Keratinocyte (primary cell): ENCODE results near the gene XRCC3. TPM values are rescaled to one million over a fixed set of nuclear protein-coding genes. Genes with fewer than 3 reads are reported as not detected.

Experiments
- DNase-seq: peaks from one replicate; pipeline ENCODE4 v3.0.0-alpha.2; 2011; ENCODE audit warnings: low read depth, missing footprints, low spot score
- FAIRE-seq: peaks from 2 replicates; lab custom pipeline; 2011; peaks lifted over from hg19 to GRCh38; lab: Jason Lieb, UNC
- H2AFZ ChIP-seq: 2 replicates; pipeline ENCODE4 v1.6.0; 2012; ENCODE audit warnings: low read length, control low read depth, inconsistent platforms; ENCODE audit not compliant: control insufficient read depth
- H3K27ac ChIP-seq: 2 replicates; pipeline ENCODE4 v1.5.1; 2011; ENCODE audit warnings: low read length; ENCODE audit not compliant: control insufficient read depth, insufficient read depth
- H3K27me3 ChIP-seq: 3 replicates; pipeline ENCODE4 v1.6.0; 2011; ENCODE audit warnings: low read length; ENCODE audit not compliant: control insufficient read depth, insufficient read depth; ENCODE audit errors: extremely low read depth
- H3K36me3 ChIP-seq, 2 experiments: 2 replicates in 1 of 2; 3 replicates in 1 of 2; pipeline ENCODE4 v1.5.1; 2011; ENCODE audit warnings: low read length in 2 of 2, mild to moderate bottlenecking in 1 of 2; ENCODE audit not compliant: control insufficient read depth in 2 of 2, insufficient read depth in 2 of 2; ENCODE audit errors: extremely low read depth in 1 of 2
- H3K4me1 ChIP-seq: 3 replicates; pipeline ENCODE4 v1.5.1; 2011; ENCODE audit warnings: low read length; ENCODE audit not compliant: control insufficient read depth, insufficient read depth; ENCODE audit errors: extremely low read depth
- H3K4me2 ChIP-seq: 3 replicates; pipeline ENCODE4 v1.6.0; 2011; ENCODE audit warnings: low read depth, low read length; ENCODE audit not compliant: control insufficient read depth, insufficient read depth; ENCODE audit errors: extremely low read depth
- H3K4me3 ChIP-seq, 3 experiments: fragments of 200-600 bp in 1 of 3; sonication (generic) in 1 of 3; 2 replicates in 2 of 3; 3 replicates in 1 of 3; pipeline ENCODE4 v1.5.1; 2011 to 2016; ENCODE audit warnings: low read length in 3 of 3, mild to moderate bottlenecking in 3 of 3, control low read depth in 2 of 3, inconsistent platforms in 1 of 3, low read depth in 1 of 3, mixed read lengths in 1 of 3, mixed run types in 1 of 3, moderate library complexity in 1 of 3; ENCODE audit not compliant: control insufficient read depth in 2 of 3, insufficient read depth in 2 of 3; ENCODE audit errors: extremely low read depth in 1 of 3
- H3K79me2 ChIP-seq: 2 replicates; pipeline ENCODE4 v1.6.0; 2012; ENCODE audit warnings: low read length; ENCODE audit not compliant: control insufficient read depth, insufficient read depth
- H3K9ac ChIP-seq: 3 replicates; pipeline ENCODE4 v1.6.0; 2011; ENCODE audit warnings: low read length; ENCODE audit not compliant: control insufficient read depth, insufficient read depth; ENCODE audit errors: extremely low read depth
- H3K9me1 ChIP-seq: 3 replicates; pipeline ENCODE4 v1.6.0; 2011; ENCODE audit warnings: low read length; ENCODE audit not compliant: control insufficient read depth, insufficient read depth; ENCODE audit errors: extremely low read depth
- H3K9me3 ChIP-seq: 2 replicates; pipeline ENCODE4 v1.5.1; 2012; ENCODE audit warnings: low read depth, low read length; ENCODE audit not compliant: control insufficient read depth
- H4K20me1 ChIP-seq: 3 replicates; pipeline ENCODE4 v1.6.0; 2011; ENCODE audit warnings: low read length; ENCODE audit not compliant: control insufficient read depth, insufficient read depth; ENCODE audit errors: extremely low read depth
- EZH2 ChIP-seq: IDR thresholded peaks from one replicate; pipeline ENCODE4 v1.6.1; 2012; ENCODE audit warnings: inconsistent platforms, mild to moderate bottlenecking, low read length, moderate library complexity
- dilution Hi-C: fragments of 300-500 bp; cut with MboI; formaldehyde crosslinking; loops from one replicate; pipeline ENCODE4 v1.7.0; 2020; ENCODE audit warnings: low sequenced_read_pairs; ENCODE audit not compliant: extremely low pct_ligation_motif_present
- polyA plus RNA-seq, 5 experiments: library from polyadenylated mRNA; depleted of rRNA in 3 of 5; stranded (reverse) in 3 of 5; stranded (forward) in 1 of 5; unstranded in 1 of 5; fragments of >200 nt; gene quantifications; 1 replicate in 1 of 5; 2 replicates in 3 of 5; 3 replicates in 1 of 5; pipeline versions ENCODE4 v1.2.1 to v1.2.3, GENCODE V29; 2011 to 2012; ENCODE audit warnings: missing spikeins in 2 of 5, low read depth in 1 of 5, low replicate concordance in 1 of 5
- TF ChIP-seq, protein P1 (sequence below), 3 experiments: IDR thresholded peaks in 1 of 3; conservative IDR thresholded peaks in 1 of 3; optimal IDR thresholded peaks in 1 of 3; 2 replicates in 2 of 3; 3 replicates in 1 of 3; pipeline versions ENCODE3 to v1.5.1; 2011; ENCODE audit warnings: low read length in 3 of 3, mild to moderate bottlenecking in 3 of 3, moderate library complexity in 2 of 3, control low read depth in 1 of 3, inconsistent platforms in 1 of 3; ENCODE audit not compliant: insufficient read depth in 2 of 3; ENCODE audit errors: extremely low read depth in 1 of 3

Gene XRCC3
- polyA plus RNA-seq, 1 donor (not counting 4 experiments of a cell fraction or from before 2014, with no cell fraction given): 21.0 TPM

GRCh38 chr14:103662591-103662990 lies 52.7 kb downstream of the XRCC3 start:
- Histone ChIP-seq H3K9ac (no peak overlapping the region), H3K4me3 (no peak overlapping the region), H3K4me2 (no peak overlapping the region), H3K36me3 (peaks cover 25 to 47% of the 10 kb centered on the region in 2 experiments), H3K27me3 (no peaks in the 10 kb centered on the region), H3K27ac (no peak overlapping the region), H3K79me2 (peaks cover 55% of the 10 kb centered on the region), H3K4me1 (peaks cover 9% of the 10 kb centered on the region), H3K9me3 (no peaks in the 10 kb centered on the region), H3K9me1 (peaks cover 6% of the 10 kb centered on the region), H4K20me1 (peaks cover 13% of the 10 kb centered on the region), H2AFZ (no peak overlapping the region)
- TF ChIP-seq EZH2: no peak
- TF ChIP-seq, protein P1, sequence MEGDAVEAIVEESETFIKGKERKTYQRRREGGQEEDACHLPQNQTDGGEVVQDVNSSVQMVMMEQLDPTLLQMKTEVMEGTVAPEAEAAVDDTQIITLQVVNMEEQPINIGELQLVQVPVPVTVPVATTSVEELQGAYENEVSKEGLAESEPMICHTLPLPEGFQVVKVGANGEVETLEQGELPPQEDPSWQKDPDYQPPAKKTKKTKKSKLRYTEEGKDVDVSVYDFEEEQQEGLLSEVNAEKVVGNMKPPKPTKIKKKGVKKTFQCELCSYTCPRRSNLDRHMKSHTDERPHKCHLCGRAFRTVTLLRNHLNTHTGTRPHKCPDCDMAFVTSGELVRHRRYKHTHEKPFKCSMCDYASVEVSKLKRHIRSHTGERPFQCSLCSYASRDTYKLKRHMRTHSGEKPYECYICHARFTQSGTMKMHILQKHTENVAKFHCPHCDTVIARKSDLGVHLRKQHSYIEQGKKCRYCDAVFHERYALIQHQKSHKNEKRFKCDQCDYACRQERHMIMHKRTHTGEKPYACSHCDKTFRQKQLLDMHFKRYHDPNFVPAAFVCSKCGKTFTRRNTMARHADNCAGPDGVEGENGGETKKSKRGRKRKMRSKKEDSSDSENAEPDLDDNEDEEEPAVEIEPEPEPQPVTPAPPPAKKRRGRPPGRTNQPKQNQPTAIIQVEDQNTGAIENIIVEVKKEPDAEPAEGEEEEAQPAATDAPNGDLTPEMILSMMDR (optimal IDR thresholded peaks at IDR 0.05 in 1 of 3, IDR thresholded peaks at IDR 0.05 in 1 of 3, conservative IDR thresholded peaks at IDR 0.05 in 1 of 3; ENCODE audit: extremely low read depth in 1 of 3, insufficient read depth in 2 of 3, low read length in 3 of 3): no peak
- dilution Hi-C loops: no loop called here
- DNase-seq (no peak), FAIRE-seq (no peak)

- H3K9me3 ChIP-seq: no peaks in the 10 kb centered on the region
- dilution Hi-C loops: no loop called here
- no peak for FAIRE-seq
- no peak overlapping the region for H2AFZ ChIP-seq
- H3K4me2 ChIP-seq: no peak overlapping the region
- H3K27me3 ChIP-seq: no peaks in the 10 kb centered on the region
- peaks cover 6% of the 10 kb centered on the region for H3K9me1 ChIP-seq
- peaks cover 54% of the 10 kb centered on the region for H3K79me2 ChIP-seq
- no peak overlapping the region for H3K9ac ChIP-seq
- H3K36me3 ChIP-seq: peaks cover 28 to 50% of the 10 kb centered on the region in 2 experiments
- no peak overlapping the region for H3K4me3 ChIP-seq
- TF ChIP-seq, protein P1 (optimal IDR thresholded peaks at IDR 0.05 in 1 of 3, IDR thresholded peaks at IDR 0.05 in 1 of 3, conservative IDR thresholded peaks at IDR 0.05 in 1 of 3; ENCODE audit: extremely low read depth in 1 of 3, insufficient read depth in 2 of 3, low read length in 3 of 3): no peak
- TF ChIP-seq EZH2: no peak
- no peak overlapping the region for H3K27ac ChIP-seq
- peaks cover 13% of the 10 kb centered on the region for H4K20me1 ChIP-seq
- DNase-seq: no peak
- peaks cover 9% of the 10 kb centered on the region for H3K4me1 ChIP-seq
Measured at GRCh38 chr14:103662029-103662428, 53.2 kb downstream of the XRCC3 start.
